ENCODE data around the gene STEEP1. TPM values are rescaled to one million over a fixed set of nuclear protein-coding genes. Genes with fewer than 3 reads are reported as not detected.
A peak's percentile ranks its signal among the peaks of the same experiment; 100 is the strongest.
"Not testable (repeated sequence)": the region's sequence is repeated elsewhere in the genome, so short reads cannot be mapped to it uniquely, and the experiment has no call there.

STEEP1 gene
- total RNA-seq, 1 experiment from 2014 or later: 59.4 TPM

GRCh38 chrX:119529345-119530276 is 35.6 kb downstream of the STEEP1 start:
- no peak for DNase-seq (ENCODE audit: low read depth)

- no peak for DNase-seq (ENCODE audit: low read depth)
These were observed 41.5 kb downstream of the STEEP1 start for GRCh38 chrX:119523664-119524184.

- DNase-seq (ENCODE audit: low read depth): no peak
These were observed 44.0 kb downstream of the STEEP1 start for GRCh38 chrX:119521246-119521645.

GRCh38 chrX:119518371-119518770 is 46.8 kb downstream of the STEEP1 start:
- DNase-seq (ENCODE audit: low read depth): no peak

- peak; percentile 31 for DNase-seq (ENCODE audit: low read depth)
These were observed 49.0 kb downstream of the STEEP1 start for GRCh38 chrX:119516157-119516702.

GRCh38 chrX:119512146-119512800 is 52.9 kb downstream of the STEEP1 start:
- DNase-seq (ENCODE audit: low read depth): peak; percentile 67

GRCh38 chrX:119507206-119507605 is 58.0 kb downstream of the STEEP1 start:
- DNase-seq (ENCODE audit: low read depth): no peak

GRCh38 chrX:119505945-119506344 is 59.3 kb downstream of the STEEP1 start:
- no peak for DNase-seq (ENCODE audit: low read depth)

GRCh38 chrX:119505145-119505544 is 60.1 kb downstream of the STEEP1 start:
- DNase-seq (ENCODE audit: low read depth): not testable (repeated sequence)

- DNase-seq (ENCODE audit: low read depth): peak; percentile 76
These were observed 61.7 kb downstream of the STEEP1 start for GRCh38 chrX:119503484-119503861.

- peak; percentile 23 for DNase-seq (ENCODE audit: low read depth)
These were observed 62.3 kb downstream of the STEEP1 start for GRCh38 chrX:119502727-119503483.

GRCh38 chrX:119501511-119502148 is 63.6 kb downstream of the STEEP1 start:
- DNase-seq (ENCODE audit: low read depth): no peak

GRCh38 chrX:119500061-119500800 is 65.0 kb downstream of the STEEP1 start:
- no peak for DNase-seq (ENCODE audit: low read depth)

- DNase-seq (ENCODE audit: low read depth): no peak
These were observed 68.0 kb downstream of the STEEP1 start for GRCh38 chrX:119497185-119497584.

GRCh38 chrX:119495734-119496726 is 69.2 kb downstream of the STEEP1 start:
- no peak for DNase-seq (ENCODE audit: low read depth)

GRCh38 chrX:119493851-119494495 is 71.2 kb downstream of the STEEP1 start:
- DNase-seq (ENCODE audit: low read depth): not testable (repeated sequence)

GRCh38 chrX:119492463-119492862 is 72.7 kb downstream of the STEEP1 start:
- no peak for DNase-seq (ENCODE audit: low read depth)

- DNase-seq (ENCODE audit: low read depth): no peak
These were observed 75.8 kb downstream of the STEEP1 start for GRCh38 chrX:119489212-119490074.
